Measurements from ENCODE around the gene GUCY1A2.
"Not testable (repeated sequence)": the region's sequence is repeated elsewhere in the genome, so short reads cannot be mapped to it uniquely, and the experiment has no call there.

DNA sequence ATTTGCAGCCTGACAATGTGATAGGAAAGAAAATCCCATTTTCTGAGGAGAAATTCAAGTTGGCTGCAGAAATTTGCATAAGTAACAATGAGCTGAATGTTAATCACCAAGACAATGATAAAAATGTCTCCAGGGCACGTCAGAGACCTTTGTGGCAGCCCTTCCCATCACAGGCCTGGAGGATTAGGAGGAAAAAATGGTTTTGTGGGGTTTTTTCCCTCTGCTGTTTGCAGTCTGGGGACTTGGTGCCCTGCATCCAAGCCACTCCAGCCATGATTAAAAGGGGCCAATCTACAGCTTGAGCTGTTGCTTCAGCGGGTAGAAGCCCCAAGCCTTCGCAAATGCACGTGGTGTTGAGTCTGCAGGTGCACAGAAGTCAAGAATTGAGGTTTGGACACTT is 33.1 kb upstream of the GUCY1A2 start:
- TF ChIP-seq, protein P1, sequence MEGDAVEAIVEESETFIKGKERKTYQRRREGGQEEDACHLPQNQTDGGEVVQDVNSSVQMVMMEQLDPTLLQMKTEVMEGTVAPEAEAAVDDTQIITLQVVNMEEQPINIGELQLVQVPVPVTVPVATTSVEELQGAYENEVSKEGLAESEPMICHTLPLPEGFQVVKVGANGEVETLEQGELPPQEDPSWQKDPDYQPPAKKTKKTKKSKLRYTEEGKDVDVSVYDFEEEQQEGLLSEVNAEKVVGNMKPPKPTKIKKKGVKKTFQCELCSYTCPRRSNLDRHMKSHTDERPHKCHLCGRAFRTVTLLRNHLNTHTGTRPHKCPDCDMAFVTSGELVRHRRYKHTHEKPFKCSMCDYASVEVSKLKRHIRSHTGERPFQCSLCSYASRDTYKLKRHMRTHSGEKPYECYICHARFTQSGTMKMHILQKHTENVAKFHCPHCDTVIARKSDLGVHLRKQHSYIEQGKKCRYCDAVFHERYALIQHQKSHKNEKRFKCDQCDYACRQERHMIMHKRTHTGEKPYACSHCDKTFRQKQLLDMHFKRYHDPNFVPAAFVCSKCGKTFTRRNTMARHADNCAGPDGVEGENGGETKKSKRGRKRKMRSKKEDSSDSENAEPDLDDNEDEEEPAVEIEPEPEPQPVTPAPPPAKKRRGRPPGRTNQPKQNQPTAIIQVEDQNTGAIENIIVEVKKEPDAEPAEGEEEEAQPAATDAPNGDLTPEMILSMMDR (conservative IDR thresholded peaks at IDR 0.05): not testable (repeated sequence)
- not testable (repeated sequence) for TF ChIP-seq ZFX (IDR thresholded peaks at IDR 0.05)
